H1 (cell line): ENCODE measurements around the gene C19orf47. TPM values are rescaled to one million over a fixed set of nuclear protein-coding genes. Genes with fewer than 3 reads are reported as not detected.

Experiments used
- CHD7 ChIP-seq: fragments of 300-600 bp; sonication (generic); IDR thresholded peaks from 2 replicates; pipeline ENCODE4 v1.7.1; 2012; ENCODE audit warnings: low read length, moderate library complexity, mild to moderate bottlenecking, inconsistent platforms; ENCODE audit not compliant: insufficient replicate concordance
- GABPA ChIP-seq: IDR thresholded peaks from 2 replicates; pipeline ENCODE4 v1.6.1; 2011; ENCODE audit warnings: mild to moderate bottlenecking, low read length, moderate library complexity, borderline replicate concordance; ENCODE audit not compliant: insufficient read depth
- KDM4A ChIP-seq: IDR thresholded peaks from one replicate; pipeline ENCODE4 v1.7.1; 2012; ENCODE audit warnings: low read depth, mild to moderate bottlenecking, moderate library complexity, low read length, inconsistent platforms; ENCODE audit not compliant: severe bottlenecking
- MAX ChIP-seq: IDR thresholded peaks from 2 replicates; pipeline ENCODE4 v1.6.1; 2012; ENCODE audit warnings: inconsistent platforms
- NRF1 ChIP-seq: IDR thresholded peaks from 2 replicates; pipeline ENCODE4 v1.6.1; 2011; ENCODE audit warnings: mild to moderate bottlenecking, low read depth, low read length, improper control_type of control experiment
- SIX5 ChIP-seq: IDR thresholded peaks from 2 replicates; pipeline ENCODE4 v1.6.1; 2011; ENCODE audit warnings: mild to moderate bottlenecking, low read depth, low read length
- polyA plus RNA-seq, 7 experiments: library from polyadenylated mRNA; depleted of rRNA in 3 of 7; stranded (reverse) in 5 of 7; unstranded in 2 of 7; fragments of >200 nt in 5 of 7; fragments of 200-250 nt in 2 of 7; gene quantifications; 1 replicate in 5 of 7; 2 replicates in 1 of 7; 4 replicates in 1 of 7; pipeline versions ENCODE4 v1.2.1 to v1.2.3, GENCODE V29; 2011 to 2013; ENCODE audit warnings: missing spikeins in 2 of 7, mixed read lengths in 2 of 7
- total RNA-seq: library from RNA; stranded (reverse); fragmentation: NEBNext Ultra II Directional; extraction: Animal tissue kit (Norgen Biotek cat#: 25700); gene quantifications from 2 replicates; pipeline ENCODE4 v1.2.1, GENCODE V29; 2021

C19orf47 gene
- total and polyA plus RNA-seq, 2 of the 8 experiments (the other 6 are each of a cell fraction or from before 2014, with no cell fraction given) = 17.8 to 27.3 TPM

- TF ChIP-seq CHD7 = no peak
- TF ChIP-seq NRF1 = no peak
- TF ChIP-seq MAX = no peak
- TF ChIP-seq KDM4A = no peak
- no peak for TF ChIP-seq SIX5
- no peak for TF ChIP-seq GABPA
These were observed 69.1 kb downstream of the C19orf47 start (continued) for GRCh38 chr19:40279120-40279551.
